HG03196 (cell line): ENCODE measurements around the gene RAMAC.
"Not testable (repeated sequence)": the region's sequence is repeated elsewhere in the genome, so short reads cannot be mapped to it uniquely, and the experiment has no call there.

ENCODE experiments used
- ATAC-seq: cut with Tn5 transposase; IDR thresholded peaks from one replicate; pipeline ENCODE4 v1.9.1; 2021; ENCODE audit not compliant: unreplicated experiment

RAMAC gene

GRCh38 chr15:83012076-83012426, 26.0 kb downstream of the RAMAC start:
- no peak for ATAC-seq

- no peak for ATAC-seq
Observed at GRCh38 chr15:83012636-83013035, 26.6 kb downstream of the RAMAC start.

- ATAC-seq = no peak
Observed at GRCh38 chr15:83014205-83014653, 28.2 kb downstream of the RAMAC start.

DNA sequence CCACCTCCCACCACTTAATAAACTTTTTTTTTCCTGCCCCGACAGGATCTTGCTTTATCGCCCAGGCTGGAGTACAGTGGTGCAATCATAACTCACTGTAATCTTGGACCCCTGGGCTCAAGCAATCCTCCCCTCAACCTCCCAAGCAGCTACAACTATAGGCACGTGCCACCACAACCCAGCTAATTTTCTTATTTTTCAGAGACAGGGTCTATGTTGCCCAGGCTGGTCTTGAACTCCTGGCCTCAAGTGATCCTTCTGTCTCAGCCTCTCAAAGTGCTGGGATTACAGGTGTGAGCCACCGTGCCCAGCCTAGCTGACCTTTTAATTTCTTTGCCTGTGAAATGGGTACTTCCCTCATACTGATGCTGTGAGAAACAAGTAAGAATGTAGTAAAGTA, 29.4 kb downstream of the RAMAC start:
- no peak for ATAC-seq

GRCh38 chr15:83016906-83017305, 30.9 kb downstream of the RAMAC start:
- ATAC-seq = no peak

GRCh38 chr15:83018436-83018835, 32.4 kb downstream of the RAMAC start:
- ATAC-seq = no peak

- ATAC-seq = no peak
Observed at GRCh38 chr15:83030021-83030420, 44.0 kb downstream of the RAMAC start.

DNA sequence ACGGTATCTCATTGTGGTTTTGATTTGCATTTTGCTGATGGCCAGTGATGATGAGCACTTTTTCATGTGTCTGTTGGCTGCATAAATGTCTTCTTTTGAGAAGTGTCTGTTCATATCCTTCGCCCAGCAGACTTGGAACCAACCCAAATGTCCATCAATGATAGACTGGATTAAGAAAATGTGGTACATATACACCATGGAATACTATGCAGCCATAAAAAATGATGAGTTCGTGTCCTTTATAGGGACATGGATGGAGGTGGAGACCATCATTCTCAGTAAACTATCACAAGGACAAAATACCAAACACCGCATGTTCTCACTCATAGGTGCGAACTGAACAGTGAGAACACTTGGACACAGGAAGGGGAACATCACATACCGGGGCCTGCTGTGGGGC, 45.2 kb downstream of the RAMAC start:
- not testable (repeated sequence) for ATAC-seq

DNA sequence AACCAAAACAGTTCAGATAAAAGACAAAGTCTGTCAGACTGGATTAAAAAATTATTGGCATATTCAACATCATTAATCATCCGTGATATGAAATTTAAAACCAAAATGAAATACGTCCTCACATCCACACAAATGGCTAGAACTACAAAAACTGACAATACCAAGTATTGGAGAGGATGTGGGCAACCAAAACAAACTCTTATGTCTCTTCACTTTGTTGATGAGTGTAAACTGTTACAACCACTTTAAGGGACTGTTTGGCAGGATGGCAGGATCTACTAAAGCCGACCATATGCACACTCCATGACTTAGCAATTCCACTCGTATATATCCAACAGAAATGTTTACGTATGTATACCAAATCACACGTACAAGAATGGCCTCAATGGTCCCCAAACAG, 50.2 kb downstream of the RAMAC start:
- ATAC-seq = no peak

DNA sequence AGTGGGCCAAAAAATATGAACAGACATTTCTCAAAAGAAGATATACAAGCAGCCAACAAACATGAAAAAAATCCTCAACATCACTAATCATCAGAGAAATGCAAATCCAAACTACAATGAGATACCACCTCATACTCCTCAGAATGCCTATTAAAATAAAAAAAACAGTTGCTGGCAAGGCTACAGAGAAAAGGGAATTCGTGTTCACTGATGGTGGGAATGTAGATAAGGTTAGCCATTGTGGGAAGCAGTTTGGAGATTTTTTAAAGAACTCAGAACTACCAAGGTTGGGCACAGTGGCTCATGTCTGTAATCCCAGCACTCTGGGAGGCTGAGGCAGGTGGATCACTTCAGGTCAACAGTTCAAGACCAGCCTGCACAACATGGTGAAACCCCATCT, 53.2 kb downstream of the RAMAC start:
- ATAC-seq = no peak
